Common myeloid progenitor, CD34-positive (primary cell): Measurements from ENCODE around the gene CHRNA4.

ENCODE experiments used
- CTCF ChIA-PET: fragments of 350-600 bp; sonication (Branson Sonifier 250); formaldehyde crosslinking; loops from one replicate; lab custom pipeline; 2021; ENCODE audit warnings: antibody characterized with exemption; lab: Charles Lee
- POLR2A ChIA-PET: fragments of 350-600 bp; sonication (Branson Sonifier 250); formaldehyde crosslinking; loops from one replicate; lab custom pipeline; 2021; ENCODE audit warnings: antibody characterized with exemption; lab: Charles Lee
- DNase-seq, 3 donors: peaks; one replicate each; pipeline versions ENCODE4 v3.0.0 to v3.0.0-alpha.2; 2013
- H3K27ac ChIP-seq, 2 experiments: 1 replicate in 1 of 2; 2 replicates in 1 of 2; pipeline ENCODE4 v1.7.0; 2013; ENCODE audit warnings: inconsistent platforms in 2 of 2, low read length in 2 of 2, mild to moderate bottlenecking in 2 of 2, low read depth in 1 of 2, moderate library complexity in 1 of 2; ENCODE audit not compliant: severe bottlenecking in 2 of 2, insufficient read depth in 1 of 2, poor library complexity in 1 of 2
- H3K27me3 ChIP-seq, 5 experiments: replicated peaks in 2 of 5; 1 replicate in 3 of 5; 2 replicates in 2 of 5; pipeline versions ENCODE4 v1.6.1 to v1.7.0; 2013; ENCODE audit warnings: low read length in 4 of 5, mild to moderate bottlenecking in 2 of 5, moderate library complexity in 2 of 5, inconsistent platforms in 1 of 5; ENCODE audit not compliant: insufficient read depth in 5 of 5, control insufficient read depth in 4 of 5
- H3K36me3 ChIP-seq, 4 experiments: 1 replicate in 2 of 4; 2 replicates in 2 of 4; pipeline versions ENCODE4 v1.6.1 to v1.7.0; 2013; ENCODE audit warnings: low read length in 3 of 4, control low read depth in 1 of 4, mild to moderate bottlenecking in 1 of 4; ENCODE audit not compliant: control insufficient read depth in 4 of 4, insufficient read depth in 4 of 4
- H3K4me1 ChIP-seq, 4 experiments: 1 replicate in 3 of 4; 2 replicates in 1 of 4; pipeline versions ENCODE4 v1.6.1 to v1.7.1; 2013; ENCODE audit warnings: low read length in 3 of 4, mild to moderate bottlenecking in 3 of 4, control low read depth in 1 of 4, inconsistent platforms in 1 of 4, moderate library complexity in 1 of 4; ENCODE audit not compliant: control insufficient read depth in 4 of 4, insufficient read depth in 4 of 4; ENCODE audit errors: control extremely low read depth in 1 of 4
- H3K4me3 ChIP-seq, 7 experiments: 1 replicate in 4 of 7; 2 replicates in 3 of 7; pipeline versions ENCODE4 v1.5.1 to v1.7.0; 2013; ENCODE audit warnings: mild to moderate bottlenecking in 7 of 7, low read length in 6 of 7, moderate library complexity in 6 of 7, inconsistent platforms in 2 of 7, low read depth in 2 of 7, control low read depth in 1 of 7; ENCODE audit not compliant: insufficient read depth in 4 of 7, control insufficient read depth in 1 of 7; ENCODE audit errors: extremely low read depth in 1 of 7
- H3K9me3 ChIP-seq, 5 experiments: 1 replicate in 4 of 5; 2 replicates in 1 of 5; pipeline versions ENCODE4 v1.6.1 to v1.7.1; 2013; ENCODE audit warnings: low read length in 4 of 5, mild to moderate bottlenecking in 2 of 5, inconsistent platforms in 1 of 5, low read depth in 1 of 5, moderate library complexity in 1 of 5; ENCODE audit not compliant: control insufficient read depth in 4 of 5, insufficient read depth in 2 of 5; ENCODE audit errors: control extremely low read depth in 1 of 5
- WGBS: methylation state at CpG from one replicate; pipeline ENCODE4 v1.1.5; 2013; ENCODE audit not compliant: insufficient coverage; 5-methylcytosine and 5-hydroxymethylcytosine counted together

The CHRNA4 gene

DNA sequence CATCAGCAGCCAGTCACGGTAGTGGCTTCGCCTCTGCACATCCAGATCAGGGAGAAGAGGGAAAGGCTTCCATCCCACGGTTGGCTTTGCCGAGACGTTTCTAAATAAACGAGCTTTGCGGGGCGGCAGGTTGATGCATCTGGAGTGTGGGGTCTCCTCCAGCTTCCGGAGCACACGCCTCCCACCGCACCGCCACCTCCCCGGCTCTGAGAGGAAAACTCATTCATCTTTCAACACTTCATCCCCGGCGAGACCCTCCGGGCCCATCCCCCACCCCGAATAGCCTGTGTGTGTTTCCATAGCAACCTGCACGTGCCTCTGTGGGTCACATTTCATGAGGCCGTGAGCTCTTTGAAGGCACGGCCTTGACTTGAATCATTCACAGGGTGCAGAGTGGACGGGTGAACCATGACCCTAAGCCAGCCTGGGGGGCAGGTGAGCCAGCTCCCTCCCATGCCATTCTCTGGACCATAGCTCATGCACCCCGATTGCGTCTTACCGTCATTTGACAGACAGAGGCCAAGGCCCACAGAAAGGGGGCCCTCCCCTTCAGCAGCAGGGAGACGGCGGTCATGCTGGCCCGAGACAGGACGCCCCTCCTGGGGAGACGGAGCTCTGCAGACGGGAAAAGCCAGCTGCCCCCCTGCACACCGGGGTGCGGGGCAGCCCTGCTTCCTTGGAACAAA, 16.2 kb upstream of the CHRNA4 start:
- Histone ChIP-seq H3K4me3 (no peak overlapping the region), H3K4me1 (peaks cover 0 to 3% (median 0%) of the 10 kb centered on the region in 4 experiments), H3K9me3 (peaks cover 0 to 7% (median 0%) of the 10 kb centered on the region in 5 experiments), H3K27ac (no peak overlapping the region), H3K27me3 (peaks cover 0 to 84% (median 22%) of the 10 kb centered on the region in 5 experiments), H3K36me3 (no peaks in the 10 kb centered on the region)
- ChIA-PET POLR2A (no interaction called here), CTCF (interaction anchor here (0.9 to 3.2 kb wide), 5 partner anchors 12 to 154 kb away, joined by 3 to 21 read pairs (median 3); no protein-coding TSS in a partner anchor)
- 3% methylated on average over 27 of the region's 32 CpGs for WGBS
- DNase-seq: peak in 1 of 3 donors; percentile 19

DNA sequence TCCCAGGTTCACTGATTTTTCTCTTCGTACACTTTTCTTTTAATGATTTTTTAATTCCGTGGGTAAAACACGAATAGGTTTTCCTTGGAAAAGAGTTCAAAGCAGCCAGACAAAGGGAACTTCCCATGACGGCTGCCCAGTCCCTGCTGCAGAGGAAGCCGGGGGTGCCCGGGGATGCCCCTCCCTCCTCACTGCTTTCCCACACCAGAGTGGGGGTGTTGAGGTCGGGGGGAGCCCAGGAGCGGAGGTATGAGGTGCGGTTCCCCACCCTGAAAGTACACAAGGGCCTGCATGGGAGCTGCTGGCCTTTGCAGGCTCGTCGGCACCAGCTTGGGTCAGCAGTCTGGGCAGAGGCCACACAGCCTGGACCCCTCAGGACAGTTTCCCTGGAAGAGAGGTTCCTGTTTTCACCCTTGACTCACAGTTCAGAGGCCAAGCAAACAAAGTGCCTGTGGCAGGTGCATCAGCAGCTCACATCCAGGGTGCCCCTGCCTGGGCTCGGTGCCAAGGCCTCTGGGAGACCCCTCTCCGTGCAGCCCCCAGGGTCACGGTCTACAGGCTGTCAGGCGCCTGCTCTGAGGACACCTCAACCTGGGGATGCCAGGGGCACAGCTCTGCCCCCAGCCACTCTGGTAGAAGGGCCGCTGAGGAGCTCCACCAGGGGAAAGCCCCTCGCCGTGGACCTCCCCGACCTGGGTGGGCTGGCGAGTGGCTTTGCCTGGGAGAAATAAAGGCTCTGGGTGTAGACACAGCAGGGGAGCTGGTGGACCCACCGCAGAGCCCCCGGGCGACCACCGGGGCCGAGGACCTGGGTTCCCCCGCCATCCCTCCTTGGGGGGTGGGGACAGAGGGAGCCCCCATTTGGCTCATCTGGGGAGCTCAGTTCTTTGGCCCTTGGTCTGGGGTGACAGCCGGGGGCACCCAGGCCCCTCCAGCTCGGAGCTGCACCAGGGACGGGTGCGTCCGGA, 15.4 kb upstream of the CHRNA4 start:
- peaks cover 0 to 85% (median 25%) of the 10 kb centered on the region in 5 experiments for H3K27me3 ChIP-seq
- peaks cover 0 to 3% (median 0%) of the 10 kb centered on the region in 4 experiments for H3K4me1 ChIP-seq
- no peak for DNase-seq
- H3K9me3 ChIP-seq: peaks cover 0 to 7% (median 0%) of the 10 kb centered on the region in 5 experiments
- H3K27ac ChIP-seq: no peak overlapping the region
- POLR2A ChIA-PET: no interaction called here
- H3K4me3 ChIP-seq: no peak overlapping the region
- 63% methylated on average over 23 of the region's 31 CpGs for WGBS
- CTCF ChIA-PET: interaction anchor here (0.9 to 3.2 kb wide), 4 partner anchors 13 to 153 kb away, joined by 3 to 21 read pairs (median 4); no protein-coding TSS in a partner anchor
- H3K36me3 ChIP-seq: no peaks in the 10 kb centered on the region

DNA sequence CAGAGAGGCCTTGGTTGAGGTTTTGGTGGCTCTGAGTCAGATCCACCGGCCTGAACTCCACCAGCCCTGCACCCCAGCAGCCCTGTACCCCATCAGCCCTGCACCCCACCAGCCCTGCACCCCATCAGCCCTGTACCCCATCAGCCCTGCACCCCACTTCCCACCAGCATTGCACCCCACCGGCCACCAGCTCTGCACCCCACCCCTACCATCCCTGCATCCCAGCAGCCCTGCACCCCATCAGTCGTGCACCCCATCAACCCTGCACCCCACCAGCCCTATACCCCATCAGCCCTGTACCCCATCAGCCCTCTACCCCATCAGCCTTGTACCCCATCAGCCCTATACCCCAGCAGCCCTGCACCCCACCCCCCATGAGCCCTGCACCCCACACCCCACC, 14.3 kb upstream of the CHRNA4 start:
- peaks cover 0 to 3% (median 0%) of the 10 kb centered on the region in 4 experiments for H3K4me1 ChIP-seq
- CTCF ChIA-PET: no interaction called here
- H3K27me3 ChIP-seq: peaks cover 0 to 87% (median 25%) of the 10 kb centered on the region in 5 experiments
- POLR2A ChIA-PET: no interaction called here
- DNase-seq: no peak
- 100% methylated on average over 3 of the region's 3 CpGs for WGBS
- H3K27ac ChIP-seq: no peak overlapping the region
- no peaks in the 10 kb centered on the region for H3K36me3 ChIP-seq
- H3K9me3 ChIP-seq: peaks cover 0 to 7% (median 0%) of the 10 kb centered on the region in 5 experiments
- no peak overlapping the region for H3K4me3 ChIP-seq

DNA sequence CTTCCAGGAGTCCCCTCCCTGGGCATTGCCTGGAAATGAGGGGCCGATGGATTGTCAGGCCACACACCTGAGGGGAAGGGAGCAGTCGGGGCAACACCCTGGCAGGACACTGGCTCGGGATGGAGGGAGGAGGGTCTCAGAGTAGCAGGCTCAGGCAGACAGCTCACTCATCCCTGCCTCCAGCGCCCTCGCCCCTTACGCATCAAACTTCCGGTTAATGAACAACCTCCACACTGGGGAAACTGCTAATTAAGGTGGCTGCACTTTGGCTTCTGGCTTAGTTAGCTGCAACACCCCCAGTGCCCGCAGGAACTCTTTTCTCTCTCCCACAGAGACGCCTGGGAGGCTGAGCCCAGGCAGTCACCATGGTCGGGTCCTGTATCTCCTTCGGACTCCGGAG, 13.4 kb upstream of the CHRNA4 start:
- H3K27me3 ChIP-seq: peaks cover 0 to 85% (median 25%) of the 10 kb centered on the region in 5 experiments
- H3K27ac ChIP-seq: no peak overlapping the region
- peaks cover 0 to 3% (median 0%) of the 10 kb centered on the region in 4 experiments for H3K4me1 ChIP-seq
- H3K9me3 ChIP-seq: no peaks in the 10 kb centered on the region
- CTCF ChIA-PET: no interaction called here
- no peak for DNase-seq
- no peaks in the 10 kb centered on the region for H3K36me3 ChIP-seq
- WGBS: 75% methylated on average over 11 of the region's 12 CpGs
- POLR2A ChIA-PET: no interaction called here
- H3K4me3 ChIP-seq: no peak overlapping the region

DNA sequence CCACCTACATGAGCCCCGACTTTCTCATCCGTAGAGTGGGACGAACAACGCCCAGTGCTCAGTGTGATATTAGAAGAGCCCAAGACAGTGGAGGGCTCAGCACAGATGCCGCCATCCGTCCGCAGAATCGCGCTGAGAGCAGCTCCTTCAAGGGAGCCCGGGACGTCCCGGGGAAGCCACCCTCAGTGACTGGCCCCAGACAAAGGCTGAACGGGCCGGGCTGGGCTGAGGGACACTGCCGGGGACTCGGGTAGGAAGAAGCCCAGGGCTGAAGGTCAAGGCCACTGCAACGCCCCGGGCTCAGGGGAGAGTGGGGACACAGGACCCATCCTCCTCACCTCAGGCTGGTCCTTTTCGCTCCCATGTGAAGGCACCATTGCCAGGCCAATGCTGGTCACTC, 12.8 kb upstream of the CHRNA4 start:
- DNase-seq: no peak
- WGBS: 87% methylated on average over 18 of the region's 19 CpGs
- peaks cover 0 to 83% (median 25%) of the 10 kb centered on the region in 5 experiments for H3K27me3 ChIP-seq
- ChIA-PET CTCF (interaction anchor here (1.0 kb wide), 1 partner anchor 8 kb away, joined by 3 read pairs; no protein-coding TSS in a partner anchor), POLR2A (no interaction called here)
- H3K27ac ChIP-seq: no peak overlapping the region
- H3K4me3 ChIP-seq: no peak overlapping the region
- no peaks in the 10 kb centered on the region for H3K36me3 ChIP-seq
- no peaks in the 10 kb centered on the region for H3K9me3 ChIP-seq
- H3K4me1 ChIP-seq: peaks cover 0 to 3% (median 0%) of the 10 kb centered on the region in 4 experiments

DNA sequence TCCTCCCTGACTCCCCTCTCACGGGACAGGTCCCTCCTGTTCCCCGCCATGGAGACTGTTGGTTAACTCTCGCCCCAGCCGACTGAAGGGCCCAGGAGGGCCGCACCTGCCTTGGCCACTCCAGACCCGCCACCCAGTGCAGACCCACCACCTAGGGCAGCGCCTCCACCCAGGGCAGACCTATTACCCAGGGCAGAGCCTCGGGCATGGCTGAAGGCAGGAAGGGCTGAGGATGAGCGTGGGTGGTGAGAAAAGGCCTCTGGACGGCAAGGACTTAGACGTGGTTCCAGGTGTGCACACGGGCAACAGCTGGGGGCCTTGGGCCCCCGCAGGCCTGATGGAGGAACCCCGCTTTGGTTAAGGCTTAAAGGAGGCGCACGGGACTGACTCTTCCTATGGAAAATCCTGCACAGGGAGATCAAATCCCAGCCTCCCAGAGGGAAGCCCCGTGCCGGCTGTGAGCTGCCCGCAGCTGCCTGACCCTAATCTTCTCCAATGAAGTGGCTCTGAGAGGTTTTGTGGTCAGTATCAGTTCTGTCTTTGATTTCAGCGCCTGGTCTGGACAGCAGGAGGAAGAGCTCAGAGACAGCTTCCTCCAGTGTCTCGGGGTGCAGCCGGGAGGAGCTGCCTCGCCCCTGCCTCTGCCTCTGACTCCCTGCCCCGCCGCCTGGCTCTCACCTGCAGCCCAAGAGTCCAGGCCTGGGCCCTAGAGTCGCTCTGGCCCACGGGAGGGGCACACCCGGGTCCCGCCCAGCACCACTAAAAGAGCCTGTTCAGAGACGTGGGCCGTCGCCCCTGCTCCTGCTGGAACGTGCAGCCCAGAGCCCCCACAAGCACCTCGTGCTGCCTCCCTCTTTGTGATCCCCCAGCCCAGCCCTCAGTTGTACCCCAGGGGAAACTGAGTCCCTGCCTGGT, 12.1 kb upstream of the CHRNA4 start:
- no peak overlapping the region for H3K4me3 ChIP-seq
- no peaks in the 10 kb centered on the region for H3K36me3 ChIP-seq
- no peak for DNase-seq
- ChIA-PET POLR2A (no interaction called here), CTCF (interaction anchor here (1.0 kb wide), 1 partner anchor 8 kb away, joined by 3 read pairs; no protein-coding TSS in a partner anchor)
- no peaks in the 10 kb centered on the region for H3K9me3 ChIP-seq
- H3K27ac ChIP-seq: no peak overlapping the region
- H3K27me3 ChIP-seq: peaks cover 0 to 75% (median 20%) of the 10 kb centered on the region in 5 experiments
- peaks cover 0 to 3% (median 0%) of the 10 kb centered on the region in 4 experiments for H3K4me1 ChIP-seq
- 75% methylated on average over 29 of the region's 34 CpGs for WGBS
